Fibroblast of lung (primary cell): ENCODE measurements around the gene SPAG8.

ENCODE experiments used
- CTCF ChIP-seq, 2 donors: IDR thresholded peaks in 1 of 2; conservative IDR thresholded peaks in 1 of 2; 1 replicate in 1 of 2; 2 replicates in 1 of 2; pipeline ENCODE4 v1.5.1; 2011 to 2012; ENCODE audit warnings: low read length in 2 of 2, control low read depth in 1 of 2, inconsistent platforms in 1 of 2, low read depth in 1 of 2, mild to moderate bottlenecking in 1 of 2
- EZH2 ChIP-seq: IDR thresholded peaks from 2 replicates; pipeline ENCODE4 v1.5.1; 2012; ENCODE audit warnings: low read length, control low read depth, mild to moderate bottlenecking; ENCODE audit errors: missing control alignments

- TF ChIP-seq CTCF (conservative IDR thresholded peaks at IDR 0.05 in 1 of 2, IDR thresholded peaks at IDR 0.05 in 1 of 2; ENCODE audit: low read depth in 1 of 2, low read length in 2 of 2), result no peak
- no peak for TF ChIP-seq EZH2
These were observed 6.0 kb downstream of the SPAG8 start for GRCh38 chr9:35806101-35806500.
